HepG2 (cell line): ENCODE results near the gene DNAJB12. TPM values are rescaled to one million over a fixed set of nuclear protein-coding genes. Genes with fewer than 3 reads are reported as not detected.

Experiments used
- CBFB ChIP-seq: sonication (generic); formaldehyde crosslinking; IDR thresholded peaks from 2 replicates; pipeline ENCODE4 v1.4.0; 2020; ENCODE audit warnings: missing genetic modification reagents
- FOXJ3 ChIP-seq: sonication (generic); formaldehyde crosslinking; IDR thresholded peaks from 2 replicates; pipeline ENCODE4 v1.4.0; 2020; ENCODE audit warnings: missing genetic modification reagents, mild to moderate bottlenecking, borderline replicate concordance
- GATA4 ChIP-seq: sonication (generic); IDR thresholded peaks from 2 replicates; pipeline ENCODE4 v1.6.1; 2016; ENCODE audit warnings: antibody characterized with exemption, low read depth, borderline replicate concordance
- MAFF ChIP-seq: IDR thresholded peaks from 2 replicates; pipeline ENCODE4 v1.6.1; 2011; ENCODE audit warnings: low read depth, low read length, improper control_type of control experiment
- MAZ ChIP-seq, 2 experiments: sonication (generic) in 1 of 2; formaldehyde crosslinking in 1 of 2; IDR thresholded peaks; 2 replicates each; pipeline versions ENCODE4 v1.5.0 to v1.6.1; 2012 to 2020; ENCODE audit warnings: low read depth in 2 of 2, mild to moderate bottlenecking in 2 of 2, borderline replicate concordance in 1 of 2, improper control_type of control experiment in 1 of 2, low read length in 1 of 2, missing genetic modification reagents in 1 of 2, moderate library complexity in 1 of 2
- NCOR1 ChIP-seq: fragments of 200-600 bp; sonication (generic); IDR thresholded peaks from 2 replicates; pipeline ENCODE4 v1.7.0; 2017; ENCODE audit warnings: antibody characterized with exemption, low read length, borderline replicate concordance
- PPARG ChIP-seq: conservative IDR thresholded peaks from 2 replicates; pipeline ENCODE4 v1.6.1; 2016; ENCODE audit warnings: missing biosample characterization, missing genetic modification reagents
- RFX5 ChIP-seq: IDR thresholded peaks from 2 replicates; pipeline ENCODE4 v1.6.1; 2011; ENCODE audit warnings: low read depth, low read length, improper control_type of control experiment
- RXRB ChIP-seq: IDR thresholded peaks from 2 replicates; pipeline ENCODE4 v1.6.1; 2016; ENCODE audit warnings: borderline replicate concordance, missing genetic modification reagents, missing compliant biosample characterization
- SMARCE1 ChIP-seq: fragments of 450-650 bp; IDR thresholded peaks from 2 replicates; pipeline ENCODE4 v1.6.1; 2017; ENCODE audit warnings: borderline replicate concordance
- ZBTB38 ChIP-seq: sonication (generic); formaldehyde crosslinking; IDR thresholded peaks from 2 replicates; pipeline ENCODE4 v1.5.1; 2020; ENCODE audit warnings: mild to moderate bottlenecking, missing genetic modification reagents
- ZFP41 ChIP-seq: sonication (generic); formaldehyde crosslinking; IDR thresholded peaks from 2 replicates; pipeline ENCODE4 v1.4.0; 2020; ENCODE audit warnings: mild to moderate bottlenecking, missing genetic modification reagents, borderline replicate concordance
- ZNF558 ChIP-seq: sonication (generic); formaldehyde crosslinking; IDR thresholded peaks from 2 replicates; pipeline ENCODE4 v1.9.0; 2022; ENCODE audit warnings: mild to moderate bottlenecking, missing genetic modification reagents, borderline replicate concordance
- ZNF839 ChIP-seq: sonication (generic); formaldehyde crosslinking; IDR thresholded peaks from 2 replicates; pipeline ENCODE4 v1.4.0; 2020; ENCODE audit warnings: missing genetic modification reagents, mild to moderate bottlenecking, borderline replicate concordance
- polyA plus RNA-seq, 8 experiments: library from polyadenylated mRNA; depleted of rRNA in 3 of 8; stranded (reverse) in 7 of 8; unstranded in 1 of 8; fragments of >200 nt; fragmentation: Illumina TruSeq in 4 of 8; extraction: Trizol in 4 of 8; gene quantifications; 2 replicates each; pipeline versions ENCODE4 v1.2.1 to v1.2.3, GENCODE V29; 2011 to 2016; ENCODE audit warnings: low read depth in 4 of 8, missing spikeins in 1 of 8, mixed read lengths in 1 of 8; ENCODE audit not compliant: insufficient read depth in 1 of 8
- total RNA-seq, 5 experiments: library from RNA; depleted of rRNA; stranded (reverse); fragments of >200 nt; fragmentation: Illumina TruSeq; extraction: Trizol; gene quantifications; 2 replicates each; pipeline ENCODE4 v1.2.3, GENCODE V29; 2016; ENCODE audit warnings: low read depth in 1 of 5
- TF ChIP-seq, protein P1 (sequence below): IDR thresholded peaks from 2 replicates; pipeline ENCODE4 v1.6.1; 2016; ENCODE audit warnings: mild to moderate bottlenecking
- TF ChIP-seq, protein P2 (sequence below): sonication (generic); formaldehyde crosslinking; IDR thresholded peaks from 2 replicates; pipeline ENCODE4 v1.9.0; 2021; ENCODE audit warnings: mild to moderate bottlenecking, missing genetic modification reagents
- TF ChIP-seq, protein P3 (sequence below): sonication (generic); formaldehyde crosslinking; IDR thresholded peaks from 2 replicates; pipeline ENCODE4 v1.4.0; 2020; ENCODE audit warnings: missing genetic modification reagents
- TF ChIP-seq, protein P4 (sequence below): sonication (generic); formaldehyde crosslinking; IDR thresholded peaks from 2 replicates; pipeline ENCODE4 v1.8.1; 2023; ENCODE audit warnings: mild to moderate bottlenecking, moderate library complexity, missing genetic modification reagents

Gene DNAJB12
- total and polyA plus RNA-seq, 2 of the 13 experiments (the other 11 are each of a cell fraction or from before 2014, with no cell fraction given): 10.8 to 18.2 TPM

DNA sequence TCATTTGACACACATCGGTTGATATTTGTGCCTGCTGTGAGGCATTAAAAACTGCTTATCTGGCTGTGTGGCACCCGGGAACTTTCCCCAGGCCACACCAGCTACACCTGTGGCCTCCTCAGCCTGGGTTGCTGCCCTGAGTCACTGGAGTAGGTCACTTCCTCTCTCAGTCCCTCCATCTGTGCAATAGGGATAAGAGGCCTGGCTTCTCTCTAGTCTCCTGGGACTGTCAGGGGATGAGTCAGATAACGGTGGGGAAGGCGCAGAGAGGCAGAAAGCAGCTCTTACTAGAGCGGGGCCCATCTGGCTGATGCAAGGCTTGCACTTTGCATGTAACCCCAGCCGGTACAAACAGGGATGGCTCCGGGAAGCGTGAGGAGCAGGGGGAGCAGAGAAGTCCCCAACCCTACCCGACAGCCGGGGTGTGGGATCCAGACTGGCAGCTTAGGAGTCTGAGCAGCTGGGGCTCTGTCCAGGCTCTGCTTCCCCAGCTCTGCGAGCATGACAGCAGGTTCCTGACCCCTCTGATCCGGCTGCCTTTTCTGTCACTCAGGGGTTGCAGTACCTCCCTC, 34.0 kb downstream of the DNAJB12 start (continued):
- TF ChIP-seq MAZ (IDR thresholded peaks at IDR 0.05; ENCODE audit: borderline replicate concordance, low read depth, low read length) (no peak; the same call in 1 of the 2 replicates), MAZ (CRISPR knock-in tag; IDR thresholded peaks at IDR 0.05; ENCODE audit: low read depth) (peak; percentile 78), MAFF (no peak; the same call in 1 of the 2 replicates), ZFP41 (no peak), FOXJ3 (CRISPR knock-in tag) (peak; percentile 40; the same call in 1 of the 2 replicates), CBFB (CRISPR knock-in tag) (0 out of 2 replicates have a peak, but pooled peaks have one; percentile 27), ZNF839 (CRISPR knock-in tag) (no peak), PPARG (CRISPR knock-in tag) (no peak), RFX5 (0 out of 2 replicates have a peak, but pooled peaks have one; percentile 12), RXRB (CRISPR knock-in tag) (peak; percentile 59; the same call in 1 of the 2 replicates), NCOR1 (no peak), GATA4 (peak; percentile 64; the same call in 1 of the 2 replicates), ZBTB38 (CRISPR knock-in tag) (peak; percentile 75), ZNF558 (no peak; the same call in 1 of the 2 replicates), SMARCE1 (no peak)
- TF ChIP-seq, protein P1, sequence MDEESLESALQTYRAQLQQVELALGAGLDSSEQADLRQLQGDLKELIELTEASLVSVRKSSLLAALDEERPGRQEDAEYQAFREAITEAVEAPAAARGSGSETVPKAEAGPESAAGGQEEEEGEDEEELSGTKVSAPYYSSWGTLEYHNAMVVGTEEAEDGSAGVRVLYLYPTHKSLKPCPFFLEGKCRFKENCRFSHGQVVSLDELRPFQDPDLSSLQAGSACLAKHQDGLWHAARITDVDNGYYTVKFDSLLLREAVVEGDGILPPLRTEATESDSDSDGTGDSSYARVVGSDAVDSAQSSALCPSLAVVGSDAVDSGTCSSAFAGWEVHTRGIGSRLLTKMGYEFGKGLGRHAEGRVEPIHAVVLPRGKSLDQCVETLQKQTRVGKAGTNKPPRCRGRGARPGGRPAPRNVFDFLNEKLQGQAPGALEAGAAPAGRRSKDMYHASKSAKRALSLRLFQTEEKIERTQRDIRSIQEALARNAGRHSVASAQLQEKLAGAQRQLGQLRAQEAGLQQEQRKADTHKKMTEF: peak; percentile 62
- TF ChIP-seq, protein P2, sequence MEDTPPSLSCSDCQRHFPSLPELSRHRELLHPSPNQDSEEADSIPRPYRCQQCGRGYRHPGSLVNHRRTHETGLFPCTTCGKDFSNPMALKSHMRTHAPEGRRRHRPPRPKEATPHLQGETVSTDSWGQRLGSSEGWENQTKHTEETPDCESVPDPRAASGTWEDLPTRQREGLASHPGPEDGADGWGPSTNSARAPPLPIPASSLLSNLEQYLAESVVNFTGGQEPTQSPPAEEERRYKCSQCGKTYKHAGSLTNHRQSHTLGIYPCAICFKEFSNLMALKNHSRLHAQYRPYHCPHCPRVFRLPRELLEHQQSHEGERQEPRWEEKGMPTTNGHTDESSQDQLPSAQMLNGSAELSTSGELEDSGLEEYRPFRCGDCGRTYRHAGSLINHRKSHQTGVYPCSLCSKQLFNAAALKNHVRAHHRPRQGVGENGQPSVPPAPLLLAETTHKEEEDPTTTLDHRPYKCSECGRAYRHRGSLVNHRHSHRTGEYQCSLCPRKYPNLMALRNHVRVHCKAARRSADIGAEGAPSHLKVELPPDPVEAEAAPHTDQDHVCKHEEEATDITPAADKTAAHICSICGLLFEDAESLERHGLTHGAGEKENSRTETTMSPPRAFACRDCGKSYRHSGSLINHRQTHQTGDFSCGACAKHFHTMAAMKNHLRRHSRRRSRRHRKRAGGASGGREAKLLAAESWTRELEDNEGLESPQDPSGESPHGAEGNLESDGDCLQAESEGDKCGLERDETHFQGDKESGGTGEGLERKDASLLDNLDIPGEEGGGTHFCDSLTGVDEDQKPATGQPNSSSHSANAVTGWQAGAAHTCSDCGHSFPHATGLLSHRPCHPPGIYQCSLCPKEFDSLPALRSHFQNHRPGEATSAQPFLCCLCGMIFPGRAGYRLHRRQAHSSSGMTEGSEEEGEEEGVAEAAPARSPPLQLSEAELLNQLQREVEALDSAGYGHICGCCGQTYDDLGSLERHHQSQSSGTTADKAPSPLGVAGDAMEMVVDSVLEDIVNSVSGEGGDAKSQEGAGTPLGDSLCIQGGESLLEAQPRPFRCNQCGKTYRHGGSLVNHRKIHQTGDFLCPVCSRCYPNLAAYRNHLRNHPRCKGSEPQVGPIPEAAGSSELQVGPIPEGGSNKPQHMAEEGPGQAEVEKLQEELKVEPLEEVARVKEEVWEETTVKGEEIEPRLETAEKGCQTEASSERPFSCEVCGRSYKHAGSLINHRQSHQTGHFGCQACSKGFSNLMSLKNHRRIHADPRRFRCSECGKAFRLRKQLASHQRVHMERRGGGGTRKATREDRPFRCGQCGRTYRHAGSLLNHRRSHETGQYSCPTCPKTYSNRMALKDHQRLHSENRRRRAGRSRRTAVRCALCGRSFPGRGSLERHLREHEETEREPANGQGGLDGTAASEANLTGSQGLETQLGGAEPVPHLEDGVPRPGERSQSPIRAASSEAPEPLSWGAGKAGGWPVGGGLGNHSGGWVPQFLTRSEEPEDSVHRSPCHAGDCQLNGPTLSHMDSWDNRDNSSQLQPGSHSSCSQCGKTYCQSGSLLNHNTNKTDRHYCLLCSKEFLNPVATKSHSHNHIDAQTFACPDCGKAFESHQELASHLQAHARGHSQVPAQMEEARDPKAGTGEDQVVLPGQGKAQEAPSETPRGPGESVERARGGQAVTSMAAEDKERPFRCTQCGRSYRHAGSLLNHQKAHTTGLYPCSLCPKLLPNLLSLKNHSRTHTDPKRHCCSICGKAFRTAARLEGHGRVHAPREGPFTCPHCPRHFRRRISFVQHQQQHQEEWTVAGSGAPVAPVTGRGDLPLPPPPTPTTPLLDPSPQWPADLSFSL (CRISPR knock-in tag): no peak
- TF ChIP-seq, protein P3, sequence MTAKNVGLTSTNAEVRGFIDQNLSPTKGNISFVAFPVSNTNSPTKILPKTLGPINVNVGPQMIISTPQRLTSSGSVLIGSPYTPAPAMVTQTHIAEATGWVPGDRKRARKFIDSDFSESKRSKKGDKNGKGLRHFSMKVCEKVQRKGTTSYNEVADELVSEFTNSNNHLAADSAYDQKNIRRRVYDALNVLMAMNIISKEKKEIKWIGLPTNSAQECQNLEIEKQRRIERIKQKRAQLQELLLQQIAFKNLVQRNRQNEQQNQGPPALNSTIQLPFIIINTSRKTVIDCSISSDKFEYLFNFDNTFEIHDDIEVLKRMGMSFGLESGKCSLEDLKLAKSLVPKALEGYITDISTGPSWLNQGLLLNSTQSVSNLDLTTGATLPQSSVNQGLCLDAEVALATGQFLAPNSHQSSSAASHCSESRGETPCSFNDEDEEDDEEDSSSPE (CRISPR knock-in tag): 0 out of 2 replicates have a peak, but pooled peaks have one; percentile 23
- TF ChIP-seq, protein P4, sequence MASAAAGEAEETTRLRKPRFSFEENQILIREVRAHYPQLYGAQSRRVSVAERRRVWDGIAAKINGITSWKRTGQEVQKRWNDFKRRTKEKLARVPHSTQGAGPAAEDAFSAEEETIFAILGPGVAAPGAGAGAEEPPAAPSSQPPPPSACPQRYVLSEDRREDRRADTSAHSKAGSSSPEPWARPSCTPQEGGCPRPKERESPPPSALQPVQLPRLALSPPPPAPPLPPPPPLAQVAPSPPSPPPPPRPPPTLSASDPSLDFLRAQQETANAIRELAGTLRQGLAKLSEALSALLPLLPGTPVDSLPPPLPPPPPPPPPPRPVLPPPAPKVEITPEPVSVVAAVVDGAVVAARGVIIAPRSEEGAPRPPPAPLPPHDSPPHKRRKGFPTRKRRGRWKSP (CRISPR knock-in tag): peak; percentile 86; the same call in 1 of the 2 replicates
